LNCAP (cell line): ENCODE results near the gene USP12.

Experiments
- TF ChIP-seq, protein P1 (sequence below): fragments of 450-650 bp; IDR thresholded peaks from 2 replicates; pipeline ENCODE4 v1.5.1; 2017; ENCODE audit warnings: mild to moderate bottlenecking

Gene USP12

DNA sequence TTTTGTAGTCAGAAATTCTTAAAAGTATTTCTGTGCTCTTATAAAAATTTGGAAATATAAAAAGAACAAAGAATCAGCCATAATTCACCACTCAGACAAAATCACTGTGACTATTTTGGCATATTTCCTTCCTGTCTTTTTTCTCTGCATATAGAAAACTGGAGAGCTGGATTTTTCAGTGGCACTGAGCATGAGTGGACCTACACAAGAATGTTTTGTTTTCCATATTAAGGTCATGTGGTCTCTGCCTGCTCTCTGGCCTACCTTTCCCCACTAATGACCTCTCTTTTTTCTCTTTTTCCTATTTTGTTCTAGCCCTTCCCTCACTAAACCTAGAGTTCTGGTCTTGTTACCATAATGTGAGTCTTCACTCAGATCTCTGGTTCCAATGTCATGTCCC is 17.6 kb upstream of the USP12 start:
- TF ChIP-seq, protein P1, sequence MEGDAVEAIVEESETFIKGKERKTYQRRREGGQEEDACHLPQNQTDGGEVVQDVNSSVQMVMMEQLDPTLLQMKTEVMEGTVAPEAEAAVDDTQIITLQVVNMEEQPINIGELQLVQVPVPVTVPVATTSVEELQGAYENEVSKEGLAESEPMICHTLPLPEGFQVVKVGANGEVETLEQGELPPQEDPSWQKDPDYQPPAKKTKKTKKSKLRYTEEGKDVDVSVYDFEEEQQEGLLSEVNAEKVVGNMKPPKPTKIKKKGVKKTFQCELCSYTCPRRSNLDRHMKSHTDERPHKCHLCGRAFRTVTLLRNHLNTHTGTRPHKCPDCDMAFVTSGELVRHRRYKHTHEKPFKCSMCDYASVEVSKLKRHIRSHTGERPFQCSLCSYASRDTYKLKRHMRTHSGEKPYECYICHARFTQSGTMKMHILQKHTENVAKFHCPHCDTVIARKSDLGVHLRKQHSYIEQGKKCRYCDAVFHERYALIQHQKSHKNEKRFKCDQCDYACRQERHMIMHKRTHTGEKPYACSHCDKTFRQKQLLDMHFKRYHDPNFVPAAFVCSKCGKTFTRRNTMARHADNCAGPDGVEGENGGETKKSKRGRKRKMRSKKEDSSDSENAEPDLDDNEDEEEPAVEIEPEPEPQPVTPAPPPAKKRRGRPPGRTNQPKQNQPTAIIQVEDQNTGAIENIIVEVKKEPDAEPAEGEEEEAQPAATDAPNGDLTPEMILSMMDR: no peak

GRCh38 chr13:27188239-27188638 is 16.6 kb upstream of the USP12 start:
- TF ChIP-seq, protein P1: no peak

GRCh38 chr13:27186295-27186694 is 14.7 kb upstream of the USP12 start:
- TF ChIP-seq, protein P1: no peak

DNA sequence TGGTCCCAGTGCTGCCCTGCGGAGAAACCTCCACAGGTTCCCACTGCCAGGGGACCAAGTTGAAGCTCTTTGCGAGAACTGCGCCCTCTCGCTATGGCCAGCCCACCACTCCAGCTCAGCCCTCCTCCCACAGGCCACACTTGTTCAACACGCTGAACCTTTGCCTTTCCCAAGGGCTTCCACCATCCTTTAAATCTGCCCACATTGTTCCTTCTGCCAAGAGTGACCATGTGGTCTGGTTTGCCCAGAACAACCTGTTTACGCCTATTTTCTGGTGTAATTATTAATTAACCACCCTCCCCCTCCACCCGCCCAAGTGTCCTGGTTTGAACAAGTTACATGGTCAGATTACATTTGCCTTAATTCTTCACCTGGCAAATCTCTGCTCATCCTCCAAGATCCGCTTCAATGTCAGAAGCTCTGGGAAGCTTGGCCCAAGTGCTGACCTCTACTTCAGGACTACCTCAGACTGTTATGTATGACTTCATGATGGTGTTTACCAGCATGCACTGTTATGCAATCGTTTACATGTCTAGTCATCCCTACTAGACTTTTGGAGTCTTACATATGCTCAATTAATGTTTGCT is 12.0 kb upstream of the USP12 start:
- TF ChIP-seq, protein P1: no peak

DNA sequence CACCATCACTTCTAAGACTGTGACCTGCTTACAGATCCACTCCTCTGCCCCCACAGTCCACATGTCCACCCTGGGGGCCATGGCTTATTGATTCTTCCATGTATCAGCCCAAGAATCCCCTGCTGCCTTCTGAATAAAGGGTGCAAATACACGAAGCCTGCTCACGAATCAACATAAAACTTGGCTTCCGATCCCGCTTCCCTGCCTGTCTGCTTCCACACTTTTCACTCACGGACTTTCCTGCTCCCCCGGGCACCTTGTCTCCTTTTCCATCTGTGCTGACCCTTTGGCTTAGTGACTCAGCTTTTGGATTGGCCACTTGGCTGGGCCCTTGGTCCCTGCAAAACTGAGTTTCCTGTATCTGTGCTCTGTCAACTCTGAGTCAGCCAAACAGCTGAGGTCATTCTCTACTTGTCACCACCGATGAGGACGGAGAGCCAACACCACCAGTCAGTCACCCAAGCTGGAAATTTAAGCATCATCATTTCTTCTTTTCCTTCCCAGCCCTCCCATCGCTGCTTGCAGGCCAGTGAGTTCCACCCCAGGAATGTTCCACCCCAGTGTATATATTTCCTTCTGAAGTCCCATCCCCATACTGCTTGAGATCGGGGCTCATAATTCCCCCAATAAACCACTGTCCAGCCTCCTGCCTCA is 11.4 kb upstream of the USP12 start:
- TF ChIP-seq, protein P1: no peak

GRCh38 chr13:27182054-27182453 is 10.4 kb upstream of the USP12 start:
- TF ChIP-seq, protein P1: no peak

GRCh38 chr13:27177852-27178251 is 6.2 kb upstream of the USP12 start:
- TF ChIP-seq, protein P1: no peak
